NCI-H2029 (cell line): Measurements from ENCODE around the gene FBXL7.

Experiments
- DNase-seq: peaks from one replicate; lab custom pipeline; 2025; lab: John Stamatoyannopoulos, UW

FBXL7 gene

GRCh38 chr5:15669826-15670225, 169.8 kb downstream of the FBXL7 start:
- no peak for DNase-seq

- no peak for DNase-seq
These were observed 174.7 kb downstream of the FBXL7 start for GRCh38 chr5:15674716-15675115.

- DNase-seq = no peak
These were observed 176.6 kb downstream of the FBXL7 start for GRCh38 chr5:15676591-15676990.

GRCh38 chr5:15679161-15679560, 179.2 kb downstream of the FBXL7 start:
- no peak for DNase-seq

GRCh38 chr5:15680455-15680854, 180.5 kb downstream of the FBXL7 start:
- DNase-seq = no peak

GRCh38 chr5:15682122-15682521, 182.1 kb downstream of the FBXL7 start:
- DNase-seq = no peak

- no peak for DNase-seq
These were observed 182.6 kb downstream of the FBXL7 start for GRCh38 chr5:15682566-15682965.

- no peak for DNase-seq
These were observed 183.4 kb downstream of the FBXL7 start for GRCh38 chr5:15683332-15683731.

- DNase-seq = no peak
These were observed 187.4 kb downstream of the FBXL7 start for GRCh38 chr5:15687401-15687800.

- no peak for DNase-seq
These were observed 189.9 kb downstream of the FBXL7 start for GRCh38 chr5:15689836-15690235.

- DNase-seq = no peak
These were observed 190.6 kb downstream of the FBXL7 start for GRCh38 chr5:15690611-15691010.

GRCh38 chr5:15691521-15691920, 191.5 kb downstream of the FBXL7 start:
- no peak for DNase-seq

GRCh38 chr5:15692706-15693381, 192.9 kb downstream of the FBXL7 start:
- no peak for DNase-seq

- DNase-seq = no peak
These were observed 193.4 kb downstream of the FBXL7 start for GRCh38 chr5:15693382-15693728.

- DNase-seq = no peak
These were observed 194.0 kb downstream of the FBXL7 start for GRCh38 chr5:15693933-15694332.

- no peak for DNase-seq
These were observed 194.8 kb downstream of the FBXL7 start for GRCh38 chr5:15694696-15695214.

- DNase-seq = no peak
These were observed 195.3 kb downstream of the FBXL7 start for GRCh38 chr5:15695215-15695731.

- DNase-seq = no peak
These were observed 200.4 kb downstream of the FBXL7 start for GRCh38 chr5:15700373-15700772.

- no peak for DNase-seq
These were observed 202.1 kb downstream of the FBXL7 start for GRCh38 chr5:15702102-15702501.

- no peak for DNase-seq
These were observed 203.9 kb downstream of the FBXL7 start for GRCh38 chr5:15703901-15704300.

- no peak for DNase-seq
These were observed 204.5 kb downstream of the FBXL7 start for GRCh38 chr5:15704397-15704947.

- no peak for DNase-seq
These were observed 207.7 kb downstream of the FBXL7 start for GRCh38 chr5:15707631-15708030.

- DNase-seq = no peak
These were observed 211.9 kb downstream of the FBXL7 start for GRCh38 chr5:15711892-15712291.

GRCh38 chr5:15715535-15715934, 215.6 kb downstream of the FBXL7 start:
- DNase-seq = no peak
